Thyroid gland (tissue), 4 donors: Measurements from ENCODE around the gene SULT2B1. TPM values are rescaled to one million over a fixed set of nuclear protein-coding genes. Genes with fewer than 3 reads are reported as not detected.

Source experiments
- DNase-seq, 2 donors: peaks; one replicate each; pipeline ENCODE4 v3.0.0-alpha.2; 2019
- H3K27ac ChIP-seq, 3 donors: fragments of 200-600 bp; sonication (generic); 1 replicate in 2 of 3; 2 replicates in 1 of 3; pipeline ENCODE4 v1.5.1; 2016 to 2019; ENCODE audit warnings: mild to moderate bottlenecking in 1 of 3, moderate library complexity in 1 of 3
- H3K27me3 ChIP-seq: fragments of 200-600 bp; sonication (generic); one replicate; pipeline ENCODE4 v1.5.1; 2019
- H3K36me3 ChIP-seq, 2 donors: fragments of 200-600 bp; sonication (generic); one replicate each; pipeline ENCODE4 v1.5.1; 2016 to 2019
- H3K4me1 ChIP-seq, 2 donors: fragments of 200-600 bp; sonication (generic); one replicate each; pipeline ENCODE4 v1.5.1; 2017 to 2019
- H3K4me3 ChIP-seq, 3 donors: fragments of 200-600 bp; sonication (generic); replicated peaks in 1 of 3; 1 replicate in 2 of 3; 2 replicates in 1 of 3; pipeline ENCODE4 v1.5.1; 2016; ENCODE audit warnings: mild to moderate bottlenecking in 1 of 3
- H3K9me3 ChIP-seq: fragments of 200-600 bp; sonication (generic); one replicate; pipeline ENCODE4 v1.5.1; 2017
- POLR2A ChIP-seq, 2 donors: fragments of 450-650 bp; IDR thresholded peaks; one replicate each; pipeline ENCODE4 v1.6.1; 2017; ENCODE audit warnings: antibody characterized with exemption in 2 of 2, mild to moderate bottlenecking in 2 of 2, moderate library complexity in 1 of 2
- WGBS, 2 donors: methylation state at CpG; one replicate each; pipeline ENCODE4 v1.1.5; 2017; 5-methylcytosine and 5-hydroxymethylcytosine counted together
- intact Hi-C: fragments of 100-400 bp; cut with DNase I; formaldehyde crosslinking; loops from one replicate; pipeline ENCODE4 v1.15.1; 2023
- total RNA-seq, 4 donors: library from RNA; depleted of rRNA; stranded (reverse); fragments of >200 nt; gene quantifications; one replicate each; pipeline ENCODE4 v1.2.3, GENCODE V29; 2016
- TF ChIP-seq, protein P1 (sequence below), 6 experiments: fragments of 200-600 bp in 3 of 6; fragments of 450-650 bp in 3 of 6; sonication (generic) in 3 of 6; IDR thresholded peaks; one replicate each; pipeline ENCODE4 v1.5.1; 2016 to 2019; ENCODE audit warnings: antibody characterized with exemption in 6 of 6, mild to moderate bottlenecking in 2 of 6, inconsistent platforms in 1 of 6, moderate library complexity in 1 of 6

The SULT2B1 gene
- total RNA-seq, 4 donors from 2014 or later, result 0.54 to 0.88 (median 0.78) TPM; not detected in 1

DNA sequence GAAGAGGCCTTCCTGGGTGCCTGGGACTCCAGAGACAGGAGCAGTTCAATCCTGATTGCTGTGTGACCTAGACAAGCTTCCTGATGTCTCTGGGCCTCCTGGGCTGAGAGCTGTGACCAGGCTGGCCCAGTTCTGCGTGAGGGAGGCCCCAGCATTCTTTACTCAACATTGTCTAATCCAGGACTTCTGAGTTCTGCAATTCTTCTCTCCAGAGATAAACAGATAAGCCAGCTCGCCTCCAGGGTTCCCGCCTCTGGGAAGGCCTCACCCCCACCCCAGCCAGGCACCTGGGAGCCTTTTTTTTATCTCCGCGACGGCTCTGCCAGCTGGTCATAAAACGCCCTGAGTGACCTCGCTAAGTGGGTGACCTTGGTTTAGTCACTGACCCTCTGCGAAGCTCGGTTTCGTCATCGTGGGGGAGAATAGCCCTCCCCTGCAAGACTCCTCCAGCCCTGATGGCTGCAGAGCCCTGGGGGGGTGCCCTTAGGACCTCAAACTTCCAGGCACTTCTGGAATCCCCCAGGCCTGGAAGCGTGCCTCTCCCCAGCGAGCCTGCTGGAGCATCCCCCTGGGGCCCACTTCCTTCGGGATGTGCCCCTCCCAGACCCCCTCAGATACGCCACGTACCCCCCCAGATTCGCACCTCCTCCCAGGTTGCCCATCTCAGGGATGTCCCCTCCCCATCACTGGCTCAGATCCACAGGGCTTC lies 1.9 kb downstream of the SULT2B1 start:
- Histone ChIP-seq H3K27ac (peak overlapping the region; percentile 44 to 82 (median 71)), H3K27me3 (no peaks in the 10 kb centered on the region), H3K36me3 (no peaks in the 10 kb centered on the region), H3K4me1 (peaks cover 9 to 28% of the 10 kb centered on the region in 2 donors), H3K4me3 (no peak overlapping the region), H3K9me3 (no peaks in the 10 kb centered on the region)
- intact Hi-C loops, result no loop called here
- WGBS, 2 donors, result 30 to 41% methylated on average over 9 to 12 of the region's 18 CpGs
- peak; percentile 51 to 57 for DNase-seq
- TF ChIP-seq, protein P1, sequence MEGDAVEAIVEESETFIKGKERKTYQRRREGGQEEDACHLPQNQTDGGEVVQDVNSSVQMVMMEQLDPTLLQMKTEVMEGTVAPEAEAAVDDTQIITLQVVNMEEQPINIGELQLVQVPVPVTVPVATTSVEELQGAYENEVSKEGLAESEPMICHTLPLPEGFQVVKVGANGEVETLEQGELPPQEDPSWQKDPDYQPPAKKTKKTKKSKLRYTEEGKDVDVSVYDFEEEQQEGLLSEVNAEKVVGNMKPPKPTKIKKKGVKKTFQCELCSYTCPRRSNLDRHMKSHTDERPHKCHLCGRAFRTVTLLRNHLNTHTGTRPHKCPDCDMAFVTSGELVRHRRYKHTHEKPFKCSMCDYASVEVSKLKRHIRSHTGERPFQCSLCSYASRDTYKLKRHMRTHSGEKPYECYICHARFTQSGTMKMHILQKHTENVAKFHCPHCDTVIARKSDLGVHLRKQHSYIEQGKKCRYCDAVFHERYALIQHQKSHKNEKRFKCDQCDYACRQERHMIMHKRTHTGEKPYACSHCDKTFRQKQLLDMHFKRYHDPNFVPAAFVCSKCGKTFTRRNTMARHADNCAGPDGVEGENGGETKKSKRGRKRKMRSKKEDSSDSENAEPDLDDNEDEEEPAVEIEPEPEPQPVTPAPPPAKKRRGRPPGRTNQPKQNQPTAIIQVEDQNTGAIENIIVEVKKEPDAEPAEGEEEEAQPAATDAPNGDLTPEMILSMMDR (IDR thresholded peaks at IDR 0.05), result no peak
- no peak for TF ChIP-seq POLR2A (IDR thresholded peaks at IDR 0.05)

DNA sequence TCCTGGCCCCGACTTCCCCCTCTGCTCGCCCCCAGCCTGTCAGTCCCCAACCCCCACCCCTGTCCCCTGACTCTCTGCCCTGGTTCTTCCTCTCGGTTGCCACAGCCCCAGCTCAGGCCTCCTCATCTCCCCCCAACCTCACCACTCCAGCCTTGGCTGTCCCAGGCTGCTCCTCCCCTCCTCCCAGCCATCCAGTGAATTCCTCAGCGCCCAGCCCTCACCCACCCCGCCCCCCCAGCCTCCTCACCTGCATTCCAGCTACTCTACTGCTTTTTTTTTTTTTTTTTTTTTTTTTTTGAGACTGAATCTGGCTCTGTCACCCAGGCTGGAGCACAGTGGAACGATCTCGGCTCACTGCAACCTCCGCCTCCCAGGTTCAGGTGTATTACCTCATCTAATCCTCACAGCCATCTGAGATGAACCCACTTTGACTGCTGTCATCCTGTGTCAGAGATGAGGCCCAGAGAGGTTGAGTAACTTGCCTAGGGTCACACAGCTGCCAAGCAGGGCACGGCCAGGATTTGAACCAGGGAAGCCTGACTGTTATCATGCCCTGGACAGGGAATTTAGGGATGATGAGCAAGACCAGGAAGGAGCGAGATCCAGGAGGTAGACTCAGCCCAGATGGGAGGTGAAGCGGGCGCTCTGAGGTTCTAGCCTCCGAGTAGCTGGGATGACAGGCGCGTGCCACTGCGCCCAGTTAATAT lies 2.6 kb downstream of the SULT2B1 start:
- TF ChIP-seq, protein P1 (IDR thresholded peaks at IDR 0.05), result no peak
- no peak for TF ChIP-seq POLR2A (IDR thresholded peaks at IDR 0.05)
- Histone ChIP-seq H3K27ac (peak overlapping the region; percentile 44 to 82 (median 71)), H3K4me1 (peaks cover 9 to 28% of the 10 kb centered on the region in 2 donors), H3K9me3 (no peaks in the 10 kb centered on the region), H3K36me3 (no peaks in the 10 kb centered on the region), H3K4me3 (no peak overlapping the region), H3K27me3 (no peaks in the 10 kb centered on the region)
- peak; percentile 80 to 83 for DNase-seq
- WGBS, 2 donors, result 51 to 56% methylated on average over 15 to 16 of the region's 16 CpGs
- intact Hi-C loops, result no loop called here

DNA sequence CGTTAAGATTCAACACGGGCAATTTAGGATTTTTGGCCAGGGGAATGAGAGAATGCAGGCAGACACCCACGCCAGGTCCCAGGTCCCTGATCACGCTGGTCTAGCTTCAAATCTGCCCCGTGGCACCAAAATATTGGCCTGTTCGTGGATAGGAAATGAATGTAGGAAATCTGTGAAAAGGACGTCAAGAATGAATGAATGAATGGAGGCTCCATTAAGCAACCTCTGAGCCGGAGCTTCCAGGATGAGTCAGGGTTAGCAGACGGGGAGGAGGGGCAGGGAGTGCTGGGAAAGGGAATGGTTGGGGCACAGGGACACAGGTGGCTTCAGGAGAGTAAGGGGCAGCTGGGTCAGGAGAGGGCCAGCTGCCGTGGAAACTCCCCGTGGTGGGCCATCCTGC lies 4.2 kb downstream of the SULT2B1 start:
- Histone ChIP-seq H3K9me3 (no peaks in the 10 kb centered on the region), H3K36me3 (no peaks in the 10 kb centered on the region), H3K4me3 (no peak overlapping the region), H3K4me1 (peaks cover 9 to 28% of the 10 kb centered on the region in 2 donors), H3K27ac (no peak overlapping the region), H3K27me3 (no peaks in the 10 kb centered on the region)
- DNase-seq, result peak; percentile 26 to 55
- WGBS, 2 donors, result 52 to 65% methylated on average over 11 of the region's 11 CpGs
- intact Hi-C loops, result no loop called here
- no peak for TF ChIP-seq POLR2A (IDR thresholded peaks at IDR 0.05)
- TF ChIP-seq, protein P1 (IDR thresholded peaks at IDR 0.05), result no peak

DNA sequence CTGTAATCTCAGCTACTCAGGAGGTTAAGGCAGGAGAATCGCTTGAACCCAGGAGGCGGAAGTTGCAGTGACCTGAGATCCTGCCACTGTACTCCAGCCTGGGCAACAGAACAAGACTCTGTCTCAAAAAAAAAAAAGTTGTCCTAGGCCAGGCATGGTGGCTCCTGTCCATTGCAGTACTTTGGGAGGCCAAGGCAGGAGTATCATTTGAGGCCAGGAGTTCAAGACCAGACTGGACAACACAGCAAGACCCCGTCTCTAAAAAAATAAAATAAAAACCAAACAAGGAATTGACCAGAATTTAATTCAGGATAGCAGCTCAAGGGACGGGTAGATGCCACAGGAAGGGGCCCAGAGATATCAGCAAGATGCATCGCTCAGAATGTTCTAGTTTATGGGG lies 4.9 kb downstream of the SULT2B1 start:
- H3K27me3 ChIP-seq, result no peaks in the 10 kb centered on the region
- H3K9me3 ChIP-seq, result no peaks in the 10 kb centered on the region
- intact Hi-C loops, result no loop called here
- DNase-seq, result no peak
- no peak overlapping the region for H3K4me3 ChIP-seq
- H3K27ac ChIP-seq, result no peak overlapping the region
- whole genome bisulfite sequencing, 2 donors, result 90 to 94% methylated on average over 5 of the region's 5 CpGs
- H3K36me3 ChIP-seq, result no peaks in the 10 kb centered on the region
- H3K4me1 ChIP-seq, result peaks cover 9 to 27% of the 10 kb centered on the region in 2 donors
- TF ChIP-seq, protein P1 (IDR thresholded peaks at IDR 0.05), result no peak
- no peak for TF ChIP-seq POLR2A (IDR thresholded peaks at IDR 0.05)
